Stimulated activated CD4-positive, alpha-beta T cell treated with anti-CD3 and anti-CD28 coated beads, Interleukin-4, amount 100 ng/mL, for 24 hours (primary cell): ENCODE results near the gene MXD3.

ENCODE experiments used
- DNase-seq: peaks from one replicate; pipeline ENCODE4 v3.0.0-alpha.2; 2020

The MXD3 gene

GRCh38 chr5:177302354-177303110 lies 9.2 kb downstream of the MXD3 start:
- DNase-seq, result no peak

GRCh38 chr5:177301503-177302165 lies 10.1 kb downstream of the MXD3 start:
- no peak for DNase-seq

GRCh38 chr5:177300951-177301350 lies 10.7 kb downstream of the MXD3 start:
- DNase-seq, result no peak

GRCh38 chr5:177300236-177300880 lies 11.3 kb downstream of the MXD3 start:
- DNase-seq, result peak; percentile 44

- no peak for DNase-seq
Observed at GRCh38 chr5:177299697-177300096, 12.0 kb downstream of the MXD3 start.

- DNase-seq, result no peak
Observed at GRCh38 chr5:177297922-177298321, 13.8 kb downstream of the MXD3 start.

GRCh38 chr5:177296581-177296980 lies 15.1 kb downstream of the MXD3 start:
- DNase-seq, result no peak

GRCh38 chr5:177295924-177296323 lies 15.8 kb downstream of the MXD3 start:
- no peak for DNase-seq

GRCh38 chr5:177294632-177295031 lies 17.1 kb downstream of the MXD3 start:
- no peak for DNase-seq

- DNase-seq, result no peak
Observed at GRCh38 chr5:177293819-177294581, 17.7 kb downstream of the MXD3 start.

- DNase-seq, result no peak
Observed at GRCh38 chr5:177291735-177292134, 20.0 kb downstream of the MXD3 start.

GRCh38 chr5:177290816-177291596 lies 20.7 kb downstream of the MXD3 start:
- DNase-seq, result no peak

- DNase-seq, result no peak
Observed at GRCh38 chr5:177288191-177288590, 23.5 kb downstream of the MXD3 start.

- DNase-seq, result no peak
Observed at GRCh38 chr5:177276886-177277285, 34.8 kb downstream of the MXD3 start.

GRCh38 chr5:177275883-177276282 lies 35.8 kb downstream of the MXD3 start:
- no peak for DNase-seq

GRCh38 chr5:177271113-177271512 lies 40.6 kb downstream of the MXD3 start:
- no peak for DNase-seq

GRCh38 chr5:177270653-177271052 lies 41.0 kb downstream of the MXD3 start:
- DNase-seq, result no peak

- DNase-seq, result no peak
Observed at GRCh38 chr5:177269976-177270375, 41.7 kb downstream of the MXD3 start.

- no peak for DNase-seq
Observed at GRCh38 chr5:177269232-177269895, 42.3 kb downstream of the MXD3 start.

GRCh38 chr5:177265395-177265794 lies 46.3 kb downstream of the MXD3 start:
- DNase-seq, result no peak

GRCh38 chr5:177264178-177264577 lies 47.5 kb downstream of the MXD3 start:
- no peak for DNase-seq

- DNase-seq, result no peak
Observed at GRCh38 chr5:177261510-177261909, 50.2 kb downstream of the MXD3 start.
